WERI-Rb-1 (cell line): ENCODE data around the gene ZNF136.

Source experiments
- DNase-seq: peaks from one replicate; pipeline ENCODE4 v3.0.0-alpha.2; 2020
- H3K27ac ChIP-seq: fragments of 250-450 bp; sonication (Bioruptor Pico); 2 replicates; pipeline ENCODE4 v1.5.1; 2020; ENCODE audit warnings: mild to moderate bottlenecking, moderate library complexity
- H3K27me3 ChIP-seq: fragments of 250-450 bp; sonication (Bioruptor Pico); 2 replicates; pipeline ENCODE4 v1.5.1; 2021; ENCODE audit warnings: mild to moderate bottlenecking, low read depth, moderate library complexity; ENCODE audit not compliant: insufficient read depth, severe bottlenecking
- H3K36me3 ChIP-seq: fragments of 250-450 bp; sonication (Bioruptor Pico); 2 replicates; pipeline ENCODE4 v1.5.1; 2020; ENCODE audit warnings: mild to moderate bottlenecking, moderate library complexity
- H3K4me3 ChIP-seq: 2 replicates; pipeline ENCODE4 v1.5.1; 2011; ENCODE audit warnings: low read depth, mild to moderate bottlenecking, control low read depth, low read length
- H3K9me3 ChIP-seq: fragments of 250-450 bp; sonication (Bioruptor Pico); 2 replicates; pipeline ENCODE4 v1.5.1; 2021; ENCODE audit warnings: mild to moderate bottlenecking, moderate library complexity; ENCODE audit not compliant: severe bottlenecking
- CTCF ChIP-seq: IDR thresholded peaks from 2 replicates; pipeline ENCODE4 v1.5.1; 2011; ENCODE audit warnings: low read depth, mild to moderate bottlenecking, control low read depth, inconsistent platforms, low read length

ZNF136 gene

DNA sequence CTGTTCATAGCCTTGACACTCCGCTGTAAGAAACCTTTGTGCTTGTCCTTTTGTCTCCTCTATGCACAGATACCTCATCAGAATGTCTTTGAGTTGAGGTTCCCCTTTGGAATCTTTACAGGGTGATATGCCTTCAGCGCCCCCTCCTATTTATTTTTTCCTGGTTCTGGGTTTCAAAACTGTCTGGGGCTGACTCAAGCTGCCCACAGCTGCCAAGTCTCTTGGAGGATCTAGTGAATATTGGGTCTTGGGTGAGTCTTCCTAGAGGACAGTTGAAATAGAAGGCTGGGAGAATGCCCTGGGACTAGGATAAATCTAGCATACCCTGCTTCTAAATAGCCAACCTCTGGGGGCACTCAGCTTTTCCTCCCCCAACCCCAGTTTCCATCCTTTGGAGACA lies 930 bp downstream of the ZNF136 start:
- no peak for DNase-seq
- peak overlapping the region; percentile 92 for H3K27ac ChIP-seq

GRCh38 chr19:12166626-12167025 lies 3.7 kb downstream of the ZNF136 start:
- H3K4me3 ChIP-seq: no peak overlapping the region
- DNase-seq: no peak
- TF ChIP-seq CTCF: no peak
- H3K36me3 ChIP-seq: peaks cover 27% of the 10 kb centered on the region
- no peaks in the 10 kb centered on the region for H3K27me3 ChIP-seq
- no peaks in the 10 kb centered on the region for H3K9me3 ChIP-seq
- H3K27ac ChIP-seq: no peak overlapping the region

More for the DNA sequence above, 930 bp downstream of the ZNF136 start:
- H3K4me3 ChIP-seq: peak overlapping the region; percentile 68
- H3K27me3 ChIP-seq: no peaks in the 10 kb centered on the region
- H3K9me3 ChIP-seq: no peaks in the 10 kb centered on the region
- H3K36me3 ChIP-seq: peaks cover 15% of the 10 kb centered on the region
- TF ChIP-seq CTCF: no peak

DNA sequence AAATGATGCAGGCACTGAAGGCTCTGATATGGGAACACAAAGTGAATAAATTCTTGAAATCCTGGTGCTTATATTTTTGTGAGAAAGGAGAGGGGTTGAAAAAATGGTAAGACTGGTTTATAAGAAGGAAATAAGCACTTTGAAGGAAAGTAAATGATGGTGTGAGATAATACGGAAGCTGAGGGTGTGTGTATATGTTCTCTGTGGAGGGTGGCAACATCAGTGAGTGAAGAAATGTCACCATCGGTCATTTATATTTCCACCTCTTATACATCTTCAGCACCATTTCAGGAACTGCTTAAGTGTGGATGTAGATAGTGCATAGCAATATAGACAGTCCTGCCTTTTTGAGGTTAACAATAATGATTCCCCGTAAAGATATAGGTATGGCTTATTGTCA lies 17.5 kb downstream of the ZNF136 start:
- Histone ChIP-seq H3K27ac (no peak overlapping the region), H3K9me3 (no peaks in the 10 kb centered on the region), H3K36me3 (peaks cover 4% of the 10 kb centered on the region; the same call in 1 of the 2 replicates), H3K4me3 (no peak overlapping the region), H3K27me3 (no peaks in the 10 kb centered on the region)
- DNase-seq: no peak
- no peak for TF ChIP-seq CTCF

- H3K4me3 ChIP-seq: no peak overlapping the region
- TF ChIP-seq CTCF: no peak
- peaks cover 19% of the 10 kb centered on the region for H3K9me3 ChIP-seq
- no peak overlapping the region for H3K27ac ChIP-seq
- H3K36me3 ChIP-seq: peaks cover 52% of the 10 kb centered on the region
- no peaks in the 10 kb centered on the region for H3K27me3 ChIP-seq
- no peak for DNase-seq
Observed at GRCh38 chr19:12187625-12188024, 24.7 kb downstream of the ZNF136 start.

GRCh38 chr19:12194827-12195731 lies 32.2 kb downstream of the ZNF136 start:
- H3K27ac ChIP-seq: peak overlapping the region; percentile 83
- peak; percentile 96 for DNase-seq
- peaks cover 6% of the 10 kb centered on the region for H3K9me3 ChIP-seq
- H3K36me3 ChIP-seq: peaks cover 9% of the 10 kb centered on the region
- TF ChIP-seq CTCF: peak; percentile 4; the same call in 1 of the 2 replicates
- H3K27me3 ChIP-seq: no peaks in the 10 kb centered on the region
- H3K4me3 ChIP-seq: peak overlapping the region; percentile 95
